Measurements from ENCODE around the gene GAS7. TPM values are rescaled to one million over a fixed set of nuclear protein-coding genes. Genes with fewer than 3 reads are reported as not detected.

Gene GAS7
- total RNA-seq, 2 donors from 2014 or later = 8.0 to 20.1 TPM

- DNase-seq = no peak
- Histone ChIP-seq H3K27me3 (no peaks in the 10 kb centered on the region), H3K4me3 (no peak overlapping the region), H3K27ac (no peak overlapping the region), H3K36me3 (replicated peaks in 1 of 2; ENCODE audit: insufficient read depth in 1 of 2, low read depth in 2 of 2) (no peaks in the 10 kb centered on the region), H3K9me3 (peaks cover 0 to 9% (median 0%) of the 10 kb centered on the region in 3 donors), H3K4me1 (peaks cover 4% of the 10 kb centered on the region)
- no peak for TF ChIP-seq POLR2A (IDR thresholded peaks at IDR 0.05)
- no peak for TF ChIP-seq CTCF (IDR thresholded peaks at IDR 0.05)
- intact Hi-C loops (cut with DNase I) = no loop called here
- WGBS, 2 donors = 68 to 73% methylated on average over 2 of the region's 2 CpGs
- ATAC-seq = no peak
Observed at GRCh38 chr17:10205549-10206185, 7.3 kb upstream of the GAS7 start.

GRCh38 chr17:10201680-10202079, 3.3 kb upstream of the GAS7 start:
- peaks cover 14% of the 10 kb centered on the region for H3K4me1 ChIP-seq
- no peak overlapping the region for H3K4me3 ChIP-seq
- TF ChIP-seq POLR2A (IDR thresholded peaks at IDR 0.05) (no peak), CTCF (IDR thresholded peaks at IDR 0.05) (no peak)
- DNase-seq (no peak), ATAC-seq (no peak)
- peaks cover 0 to 9% (median 0%) of the 10 kb centered on the region in 3 donors for H3K9me3 ChIP-seq
- no peak overlapping the region for H3K27ac ChIP-seq
- WGBS, 2 donors = 73 to 76% methylated on average over 4 of the region's 4 CpGs
- H3K27me3 ChIP-seq = peaks cover 0 to 8% of the 10 kb centered on the region in 2 donors
- no peaks in the 10 kb centered on the region for H3K36me3 ChIP-seq (replicated peaks in 1 of 2; ENCODE audit: insufficient read depth in 1 of 2, low read depth in 2 of 2)
- intact Hi-C loops (cut with DNase I) = no loop called here

GRCh38 chr17:10200645-10201044, 2.2 kb upstream of the GAS7 start:
- Histone ChIP-seq H3K9me3 (peaks cover 0 to 3% (median 0%) of the 10 kb centered on the region in 3 donors), H3K36me3 (replicated peaks in 1 of 2; ENCODE audit: insufficient read depth in 1 of 2, low read depth in 2 of 2) (no peaks in the 10 kb centered on the region), H3K27me3 (peaks cover 0 to 8% of the 10 kb centered on the region in 2 donors), H3K4me3 (no peak overlapping the region), H3K27ac (no peak overlapping the region), H3K4me1 (peaks cover 14% of the 10 kb centered on the region)
- WGBS, 2 donors = 46 to 52% methylated on average over 3 to 4 of the region's 4 CpGs
- TF ChIP-seq CTCF (IDR thresholded peaks at IDR 0.05) = no peak
- ATAC-seq (no peak), DNase-seq (no peak)
- intact Hi-C loops (cut with DNase I) = no loop called here

GRCh38 chr17:10200016-10200415, 1.6 kb upstream of the GAS7 start:
- Histone ChIP-seq H3K27ac (no peak overlapping the region), H3K4me3 (no peak overlapping the region), H3K9me3 (no peaks in the 10 kb centered on the region), H3K27me3 (peaks cover 0 to 8% of the 10 kb centered on the region in 2 donors), H3K36me3 (replicated peaks in 1 of 2; ENCODE audit: insufficient read depth in 1 of 2, low read depth in 2 of 2) (no peaks in the 10 kb centered on the region), H3K4me1 (peaks cover 14% of the 10 kb centered on the region)
- no peak for DNase-seq
- no peak for ATAC-seq
- TF ChIP-seq CTCF (IDR thresholded peaks at IDR 0.05) (no peak), POLR2A (IDR thresholded peaks at IDR 0.05) (no peak)
- WGBS, 2 donors = 56 to 81% methylated on average over 3 of the region's 3 CpGs
- intact Hi-C loops (cut with DNase I) = no loop called here
